ENCODE results near the gene ZNF275.

The ZNF275 gene

DNA sequence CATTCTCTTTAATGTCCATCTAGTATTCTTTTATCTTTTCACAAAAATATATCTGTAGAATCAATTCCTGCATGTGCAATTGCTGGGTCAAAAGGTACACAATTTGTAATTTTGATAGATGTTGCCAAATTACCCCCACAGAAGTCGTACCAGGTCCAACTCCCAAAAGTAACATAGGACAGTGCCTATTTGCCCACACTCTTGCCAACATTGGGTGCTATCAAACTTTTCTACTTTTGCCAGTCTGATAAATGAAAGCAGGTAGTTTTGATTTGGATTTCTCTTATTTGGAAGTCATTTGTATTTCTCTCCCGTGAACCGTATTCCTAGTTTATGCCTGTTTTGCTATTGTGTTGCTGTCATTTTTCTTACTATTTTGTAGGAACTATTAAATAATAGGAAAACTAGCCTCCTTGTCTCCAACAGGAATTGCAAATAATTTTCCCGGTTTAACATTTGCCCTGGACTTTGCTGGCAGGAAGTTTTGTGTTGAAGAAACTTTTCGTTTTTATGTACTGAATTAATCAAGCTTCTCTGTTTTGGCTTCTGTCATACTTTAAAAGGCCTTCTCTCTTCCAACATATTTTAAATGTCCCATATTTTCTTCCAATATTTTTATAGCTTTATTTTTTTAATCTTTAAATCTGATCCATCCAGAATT is 33.1 kb downstream of the ZNF275 start:
- no peak for DNase-seq (ENCODE audit: low spot score)
- in situ Hi-C loops (cut with MboI; ENCODE audit: low pct_unique_long_range_greater_than_20kb, low sequenced_read_pairs, unreplicated experiment) = no loop called here
- TF ChIP-seq, protein P1, sequence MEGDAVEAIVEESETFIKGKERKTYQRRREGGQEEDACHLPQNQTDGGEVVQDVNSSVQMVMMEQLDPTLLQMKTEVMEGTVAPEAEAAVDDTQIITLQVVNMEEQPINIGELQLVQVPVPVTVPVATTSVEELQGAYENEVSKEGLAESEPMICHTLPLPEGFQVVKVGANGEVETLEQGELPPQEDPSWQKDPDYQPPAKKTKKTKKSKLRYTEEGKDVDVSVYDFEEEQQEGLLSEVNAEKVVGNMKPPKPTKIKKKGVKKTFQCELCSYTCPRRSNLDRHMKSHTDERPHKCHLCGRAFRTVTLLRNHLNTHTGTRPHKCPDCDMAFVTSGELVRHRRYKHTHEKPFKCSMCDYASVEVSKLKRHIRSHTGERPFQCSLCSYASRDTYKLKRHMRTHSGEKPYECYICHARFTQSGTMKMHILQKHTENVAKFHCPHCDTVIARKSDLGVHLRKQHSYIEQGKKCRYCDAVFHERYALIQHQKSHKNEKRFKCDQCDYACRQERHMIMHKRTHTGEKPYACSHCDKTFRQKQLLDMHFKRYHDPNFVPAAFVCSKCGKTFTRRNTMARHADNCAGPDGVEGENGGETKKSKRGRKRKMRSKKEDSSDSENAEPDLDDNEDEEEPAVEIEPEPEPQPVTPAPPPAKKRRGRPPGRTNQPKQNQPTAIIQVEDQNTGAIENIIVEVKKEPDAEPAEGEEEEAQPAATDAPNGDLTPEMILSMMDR (IDR thresholded peaks at IDR 0.05; ENCODE audit: extremely low read depth, insufficient read depth, missing control alignments) = no peak

DNA sequence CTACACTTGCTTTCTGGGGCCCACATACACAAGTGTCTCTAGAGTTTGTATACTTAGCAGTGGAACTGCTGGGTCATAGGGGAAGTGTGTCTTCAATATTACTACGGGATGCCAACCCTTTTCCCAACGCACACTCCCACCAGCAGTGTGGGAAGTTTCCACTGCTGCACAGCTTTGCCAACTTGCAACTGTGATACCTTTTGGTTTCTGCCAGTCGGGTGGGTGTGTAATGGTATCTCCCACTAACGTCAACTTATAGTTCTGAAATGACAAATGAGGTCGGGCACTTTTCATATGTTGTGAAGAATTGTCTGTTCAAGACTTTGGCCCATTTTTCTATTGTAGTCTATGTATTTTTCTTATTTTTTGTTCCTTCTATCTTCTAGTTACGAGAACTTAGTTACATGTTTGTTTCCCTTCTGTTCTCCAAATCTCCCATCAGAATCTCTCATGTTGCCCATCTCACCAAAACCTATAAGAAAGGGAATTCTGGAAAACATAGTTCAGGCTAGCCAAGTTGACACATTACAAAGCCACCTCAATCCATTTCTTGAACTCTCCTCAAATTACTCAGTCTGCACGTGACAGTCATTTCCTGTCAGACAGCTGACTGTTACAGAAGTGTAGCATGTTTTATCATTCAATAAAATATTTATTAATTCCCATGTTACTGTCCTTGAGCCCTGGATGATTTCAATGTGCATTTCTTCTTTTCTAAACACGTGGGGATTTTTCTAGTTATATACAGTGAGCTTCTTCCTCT is 36.5 kb downstream of the ZNF275 start:
- in situ Hi-C loops (cut with MboI; ENCODE audit: low pct_unique_long_range_greater_than_20kb, low sequenced_read_pairs, unreplicated experiment) = no loop called here
- TF ChIP-seq, protein P1 (IDR thresholded peaks at IDR 0.05; ENCODE audit: extremely low read depth, insufficient read depth, missing control alignments) = no peak
- no peak for DNase-seq (ENCODE audit: low spot score)

DNA sequence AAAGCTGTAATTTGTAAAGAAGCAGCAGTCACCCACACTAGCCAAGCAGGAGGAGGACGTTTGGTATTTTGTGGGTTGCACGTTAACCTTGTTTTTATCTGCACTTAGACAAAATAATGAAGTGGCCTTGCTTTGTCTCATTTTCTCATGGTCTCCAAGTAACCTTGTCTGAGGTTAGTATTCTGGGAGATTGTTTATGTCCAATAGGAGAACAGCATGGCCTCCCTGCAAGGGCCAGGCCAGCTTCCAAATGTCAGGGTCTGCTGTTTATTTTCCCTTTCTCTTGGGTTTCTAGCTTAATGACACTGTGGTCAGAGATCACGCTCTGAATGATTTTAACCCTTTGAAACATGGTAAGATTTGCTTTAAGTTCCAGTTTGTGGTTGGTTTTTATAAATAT is 37.3 kb downstream of the ZNF275 start:
- DNase-seq (ENCODE audit: low spot score) = no peak
- in situ Hi-C loops (cut with MboI; ENCODE audit: low pct_unique_long_range_greater_than_20kb, low sequenced_read_pairs, unreplicated experiment) = no loop called here

DNA sequence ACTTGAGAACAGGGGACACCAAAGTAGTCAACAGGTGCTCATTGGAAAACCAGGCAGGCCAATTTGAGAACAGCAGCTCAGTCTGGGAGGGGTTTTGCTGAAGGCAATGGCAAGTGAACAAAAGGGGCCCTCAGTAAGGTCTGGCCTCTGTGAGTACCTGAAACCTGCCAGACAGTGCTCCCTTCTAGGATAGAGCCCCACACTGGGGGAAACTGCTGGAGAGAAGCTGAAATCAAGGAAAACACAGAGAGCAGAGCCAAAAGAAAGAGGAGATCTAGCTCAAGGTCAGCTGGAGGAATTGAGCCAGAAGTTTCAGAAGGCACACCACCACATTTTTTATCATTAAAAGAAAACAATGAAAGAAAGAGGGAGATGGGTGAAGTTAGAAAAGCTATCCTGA is 39.0 kb downstream of the ZNF275 start:
- in situ Hi-C loops (cut with MboI; ENCODE audit: low pct_unique_long_range_greater_than_20kb, low sequenced_read_pairs, unreplicated experiment) = no loop called here
- TF ChIP-seq, protein P1 (IDR thresholded peaks at IDR 0.05; ENCODE audit: extremely low read depth, insufficient read depth, missing control alignments) = no peak
- DNase-seq (ENCODE audit: low spot score) = no peak

More for the DNA sequence above, 37.3 kb downstream of the ZNF275 start:
- TF ChIP-seq, protein P1 (IDR thresholded peaks at IDR 0.05; ENCODE audit: extremely low read depth, insufficient read depth, missing control alignments) = no peak

DNA sequence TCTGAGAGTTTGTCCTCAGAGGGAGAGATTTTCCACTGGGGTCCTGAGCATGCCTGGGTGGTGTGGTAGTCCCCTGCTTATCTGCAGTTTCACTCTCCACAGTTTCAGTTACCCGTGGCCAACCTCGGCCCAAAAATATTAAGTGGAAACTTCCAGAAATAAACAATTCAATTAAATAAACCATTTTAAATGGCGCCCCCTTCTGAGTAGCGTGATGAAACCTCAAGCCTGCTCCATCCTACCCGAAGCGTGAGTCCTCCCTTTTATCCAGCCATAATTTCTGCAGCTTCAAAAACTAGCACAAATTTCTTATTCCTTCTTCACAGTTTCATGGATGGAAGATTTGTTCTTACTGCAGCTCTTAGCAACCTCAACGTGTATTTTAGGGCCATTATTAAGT is 40.5 kb downstream of the ZNF275 start:
- in situ Hi-C loops (cut with MboI; ENCODE audit: low pct_unique_long_range_greater_than_20kb, low sequenced_read_pairs, unreplicated experiment) = no loop called here
- TF ChIP-seq, protein P1 (IDR thresholded peaks at IDR 0.05; ENCODE audit: extremely low read depth, insufficient read depth, missing control alignments) = no peak
- no peak for DNase-seq (ENCODE audit: low spot score)

DNA sequence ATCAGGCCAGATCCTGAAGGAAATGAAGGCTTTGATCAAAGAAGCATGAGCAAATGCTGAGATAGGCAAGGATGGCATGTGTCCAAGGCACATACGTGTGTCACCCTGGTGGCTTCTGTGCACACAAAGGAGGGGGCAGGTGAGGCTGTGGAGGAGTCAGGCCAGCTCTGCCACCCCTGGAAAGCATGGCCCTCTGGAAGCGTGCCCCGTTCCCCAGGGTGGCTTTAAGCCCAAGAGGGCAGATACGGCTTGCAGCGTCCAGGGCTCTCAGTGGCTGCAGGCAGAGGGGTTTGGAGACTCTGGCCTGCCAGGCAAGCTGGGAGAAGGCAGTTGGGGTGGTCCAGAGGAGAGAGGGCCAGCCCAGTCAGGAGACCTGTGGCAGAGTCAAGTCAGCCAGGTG is 41.6 kb downstream of the ZNF275 start:
- no peak for DNase-seq (ENCODE audit: low spot score)
- TF ChIP-seq, protein P1 (IDR thresholded peaks at IDR 0.05; ENCODE audit: extremely low read depth, insufficient read depth, missing control alignments) = no peak
- in situ Hi-C loops (cut with MboI; ENCODE audit: low pct_unique_long_range_greater_than_20kb, low sequenced_read_pairs, unreplicated experiment) = no loop called here

Data from GM13977 (cell line).